Neural progenitor cell (in vitro differentiated cells): ENCODE data around the gene CPLX1.

Source experiments
- CTCF ChIP-seq: fragments of 200-600 bp; sonication (generic); IDR thresholded peaks from 2 replicates; pipeline ENCODE4 v1.5.1; 2017; ENCODE audit warnings: antibody characterized with exemption, mild to moderate bottlenecking
- EZH2 ChIP-seq: fragments of 200-600 bp; sonication (generic); IDR thresholded peaks from 2 replicates; pipeline ENCODE4 v1.6.1; 2017; ENCODE audit warnings: antibody characterized with exemption, mild to moderate bottlenecking, moderate library complexity
- EZH2phosphoT487 ChIP-seq: fragments of 200-600 bp; sonication (generic); IDR thresholded peaks from 2 replicates; pipeline ENCODE4 v1.6.1; 2017; ENCODE audit warnings: antibody characterized with exemption

DNA sequence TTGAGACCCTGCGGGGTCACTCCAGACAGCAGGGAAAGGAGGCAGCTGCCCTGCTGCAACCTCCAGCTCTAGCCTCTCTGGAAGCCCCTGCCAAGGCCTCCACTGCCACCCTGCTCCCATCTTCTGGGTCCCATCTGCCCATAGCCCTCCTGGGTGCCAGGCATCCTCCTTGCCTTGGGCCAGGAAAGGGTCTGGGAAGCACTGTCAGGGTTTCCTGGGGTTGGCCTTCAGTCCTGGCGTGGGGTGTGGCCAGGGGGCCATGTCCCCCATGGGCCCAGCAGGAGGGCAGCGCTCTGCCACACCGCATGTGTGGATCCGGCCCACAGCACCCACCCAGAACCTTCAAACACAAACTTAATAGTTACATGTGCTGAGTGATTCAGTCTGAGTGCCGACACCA, 3.4 kb upstream of the CPLX1 start:
- TF ChIP-seq EZH2phosphoT487 (no peak), EZH2 (no peak), CTCF (no peak)
